Neural progenitor cell (in vitro differentiated cells): ENCODE data around the gene GVQW3. TPM values are rescaled to one million over a fixed set of nuclear protein-coding genes. Genes with fewer than 3 reads are reported as not detected.

Source experiments
- DNase-seq: peaks from one replicate; pipeline ENCODE4 v3.0.0-alpha.2; 2016; ENCODE audit warnings: low spot score
- H2AFZ ChIP-seq: fragments of 200-600 bp; sonication (generic); replicated peaks from 2 replicates; pipeline ENCODE4 v1.6.1; 2016; ENCODE audit warnings: antibody characterized with exemption
- H3F3A ChIP-seq: fragments of 200-600 bp; sonication (generic); 2 replicates; pipeline ENCODE4 v1.6.1; 2016; ENCODE audit warnings: antibody characterized with exemption, low read depth
- H3K27ac ChIP-seq: fragments of 200-600 bp; sonication (generic); 2 replicates; pipeline ENCODE4 v1.5.1; 2016; ENCODE audit warnings: mild to moderate bottlenecking
- H3K27me3 ChIP-seq: fragments of 200-600 bp; sonication (generic); 2 replicates; pipeline ENCODE4 v1.6.1; 2016; ENCODE audit warnings: mild to moderate bottlenecking, moderate library complexity
- H3K36me3 ChIP-seq: fragments of 200-600 bp; sonication (generic); 2 replicates; pipeline ENCODE4 v1.5.1; 2016
- H3K4me1 ChIP-seq: fragments of 200-600 bp; sonication (generic); 2 replicates; pipeline ENCODE4 v1.6.1; 2016; ENCODE audit warnings: mixed run types
- H3K4me2 ChIP-seq: fragments of 200-600 bp; sonication (generic); 2 replicates; pipeline ENCODE4 v1.6.1; 2016
- H3K4me3 ChIP-seq: fragments of 200-600 bp; sonication (generic); 2 replicates; pipeline ENCODE4 v1.5.1; 2016
- H3K79me2 ChIP-seq: fragments of 200-600 bp; sonication (generic); 2 replicates; pipeline ENCODE4 v1.6.1; 2016; ENCODE audit warnings: low read depth
- H3K9ac ChIP-seq: fragments of 200-600 bp; sonication (generic); 2 replicates; pipeline ENCODE4 v1.6.1; 2016
- H3K9me3 ChIP-seq: fragments of 200-600 bp; sonication (generic); 2 replicates; pipeline ENCODE4 v1.5.1; 2016; ENCODE audit warnings: low read depth
- H4K20me1 ChIP-seq: fragments of 200-600 bp; sonication (generic); 2 replicates; pipeline ENCODE4 v1.6.1; 2016; ENCODE audit warnings: low read depth
- H3K27ac Mint-ChIP-seq: 3 replicates; pipeline ENCODE4 v1.8.0; 2021; ENCODE audit warnings: mixed read lengths
- H3K27me3 Mint-ChIP-seq: 2 replicates; pipeline ENCODE4 v1.8.0; 2022; ENCODE audit warnings: low read depth, mild to moderate bottlenecking, inconsistent platforms, moderate library complexity, mixed read lengths; ENCODE audit not compliant: insufficient read depth
- H3K36me3 Mint-ChIP-seq: 3 replicates; pipeline ENCODE4 v1.8.0; 2021; ENCODE audit warnings: mixed read lengths
- H3K4me1 Mint-ChIP-seq: 3 replicates; pipeline ENCODE4 v1.8.0; 2021; ENCODE audit warnings: mixed read lengths
- H3K4me3 Mint-ChIP-seq: 3 replicates; pipeline ENCODE4 v1.8.0; 2021; ENCODE audit warnings: mild to moderate bottlenecking, moderate library complexity, mixed read lengths
- H3K9me3 Mint-ChIP-seq: 3 replicates; pipeline ENCODE4 v1.8.0; 2020; ENCODE audit warnings: mixed read lengths
- CTCF ChIP-seq: fragments of 200-600 bp; sonication (generic); IDR thresholded peaks from 2 replicates; pipeline ENCODE4 v1.5.1; 2017; ENCODE audit warnings: antibody characterized with exemption, mild to moderate bottlenecking
- EZH2 ChIP-seq: fragments of 200-600 bp; sonication (generic); IDR thresholded peaks from 2 replicates; pipeline ENCODE4 v1.6.1; 2017; ENCODE audit warnings: antibody characterized with exemption, mild to moderate bottlenecking, moderate library complexity
- EZH2phosphoT487 ChIP-seq: fragments of 200-600 bp; sonication (generic); IDR thresholded peaks from 2 replicates; pipeline ENCODE4 v1.6.1; 2017; ENCODE audit warnings: antibody characterized with exemption
- total RNA-seq: library from RNA; depleted of rRNA; stranded (reverse); fragments of >200 nt; gene quantifications from 2 replicates; pipeline ENCODE4 v1.2.3, GENCODE V29; 2015; ENCODE audit warnings: low replicate concordance

GVQW3 gene
- total RNA-seq, 1 donor from 2014 or later: 15.2 TPM

GRCh38 chr11:76355172-76355571, 26.0 kb upstream of the GVQW3 start:
- Mint-ChIP-seq H3K36me3 (peaks cover 54% of the 10 kb centered on the region), H3K4me1 (no peaks in the 10 kb centered on the region), H3K27ac (no peak overlapping the region), H3K9me3 (peaks cover 3% of the 10 kb centered on the region), H3K27me3 (no peaks in the 10 kb centered on the region), H3K4me3 (no peak overlapping the region)
- no peaks in the 10 kb centered on the region for H3F3A ChIP-seq
- no peak overlapping the region for H3K4me2 ChIP-seq
- H3K27ac ChIP-seq: no peak overlapping the region
- no peak overlapping the region for H3K9ac ChIP-seq
- no peaks in the 10 kb centered on the region for H3K27me3 ChIP-seq
- H4K20me1 ChIP-seq: no peaks in the 10 kb centered on the region
- H2AFZ ChIP-seq: no peak overlapping the region
- H3K4me3 ChIP-seq: no peak overlapping the region
- no peaks in the 10 kb centered on the region for H3K4me1 ChIP-seq
- no peaks in the 10 kb centered on the region for H3K79me2 ChIP-seq
- H3K9me3 ChIP-seq: no peaks in the 10 kb centered on the region
- TF ChIP-seq CTCF: no peak
- no peak for TF ChIP-seq EZH2phosphoT487
- TF ChIP-seq EZH2: no peak
- H3K36me3 ChIP-seq: peaks cover 8% of the 10 kb centered on the region
- no peak for DNase-seq

GRCh38 chr11:76361374-76361773, 19.7 kb upstream of the GVQW3 start:
- Mint-ChIP-seq H3K4me1 (peaks cover 4% of the 10 kb centered on the region), H3K36me3 (peaks cover 18% of the 10 kb centered on the region), H3K9me3 (no peaks in the 10 kb centered on the region), H3K27ac (no peak overlapping the region), H3K4me3 (no peak overlapping the region), H3K27me3 (no peaks in the 10 kb centered on the region)
- TF ChIP-seq CTCF (no peak), EZH2 (no peak), EZH2phosphoT487 (no peak)
- Histone ChIP-seq H3K27ac (no peak overlapping the region), H3K27me3 (no peaks in the 10 kb centered on the region), H3K9ac (no peak overlapping the region), H2AFZ (no peak overlapping the region), H3K4me2 (no peak overlapping the region), H3K4me1 (no peaks in the 10 kb centered on the region), H3K79me2 (peaks cover 30% of the 10 kb centered on the region), H3K9me3 (no peaks in the 10 kb centered on the region), H3K4me3 (no peak overlapping the region), H3K36me3 (peaks cover 5% of the 10 kb centered on the region), H4K20me1 (peaks cover 11% of the 10 kb centered on the region), H3F3A (no peaks in the 10 kb centered on the region)
- DNase-seq: no peak

GRCh38 chr11:76361776-76362175, 19.3 kb upstream of the GVQW3 start:
- no peak overlapping the region for H3K9ac ChIP-seq
- H3K4me1 ChIP-seq: no peaks in the 10 kb centered on the region
- Mint-ChIP-seq H3K9me3 (no peaks in the 10 kb centered on the region), H3K4me1 (peaks cover 4% of the 10 kb centered on the region), H3K36me3 (peaks cover 18% of the 10 kb centered on the region), H3K27ac (no peak overlapping the region), H3K27me3 (no peaks in the 10 kb centered on the region), H3K4me3 (no peak overlapping the region)
- H2AFZ ChIP-seq: no peak overlapping the region
- peaks cover 34% of the 10 kb centered on the region for H3K79me2 ChIP-seq
- H3K4me3 ChIP-seq: no peak overlapping the region
- no peak overlapping the region for H3K27ac ChIP-seq
- no peaks in the 10 kb centered on the region for H3F3A ChIP-seq
- no peaks in the 10 kb centered on the region for H3K9me3 ChIP-seq
- H3K4me2 ChIP-seq: no peak overlapping the region
- TF ChIP-seq CTCF: no peak
- TF ChIP-seq EZH2: no peak
- no peak for TF ChIP-seq EZH2phosphoT487
- DNase-seq: no peak
- H4K20me1 ChIP-seq: peaks cover 11% of the 10 kb centered on the region
- H3K36me3 ChIP-seq: peaks cover 5% of the 10 kb centered on the region
- no peaks in the 10 kb centered on the region for H3K27me3 ChIP-seq
